A549 (cell line): Measurements from ENCODE around the gene BRD8. TPM values are rescaled to one million over a fixed set of nuclear protein-coding genes. Genes with fewer than 3 reads are reported as not detected.

Experiments
- ATAC-seq, 2 experiments: fragments of 200-7000 bp in 1 of 2; fragments of >200 bp in 1 of 2; cut with Nextera tagmentation in 1 of 2; cut with Tn5 transposase in 1 of 2; 3 replicates each; pipeline versions ENCODE4 v1.8.0 to v1.9.1; 2018 to 2020; ENCODE audit warnings: mild to moderate bottlenecking in 1 of 2, moderate library complexity in 1 of 2
- CTCF ChIA-PET: fragments of 300-600 bp; sonication (Branson Sonifier 250); formaldehyde crosslinking; extraction: SDS; loops from one replicate; lab custom pipeline; 2021; ENCODE audit warnings: antibody characterized with exemption, inconsistent platforms; lab: Yijun Ruan, JAX
- POLR2A ChIA-PET: fragments of 350-600 bp; formaldehyde crosslinking; extraction: SDS; loops from one replicate; lab custom pipeline; 2021; ENCODE audit warnings: antibody characterized with exemption, inconsistent platforms; lab: Yijun Ruan, JAX
- DNase-seq, 2 experiments: peaks; one replicate each; pipeline versions ENCODE4 v3.0.0 to v3.0.0-alpha.2; 2011 to 2016; ENCODE audit warnings: low read depth in 1 of 2, low spot score in 1 of 2
- FAIRE-seq: peaks from 2 replicates; lab custom pipeline; 2011; peaks lifted over from hg19 to GRCh38; lab: Jason Lieb, UNC
- H3K27ac ChIP-seq, 2 experiments: fragments of >200 bp; sonication (Bioruptor Twin); formaldehyde crosslinking; 3 replicates each; pipeline ENCODE4 v1.5.1; 2016 to 2017
- H3K4me1 ChIP-seq: fragments of >200 bp; sonication (Bioruptor Twin); formaldehyde crosslinking; 3 replicates; pipeline ENCODE4 v1.6.1; 2016
- H3K4me2 ChIP-seq: fragments of >200 bp; sonication (Bioruptor Twin); formaldehyde crosslinking; 3 replicates; pipeline ENCODE4 v1.6.1; 2016
- H3K4me3 ChIP-seq: fragments of >200 bp; sonication (Bioruptor Twin); formaldehyde crosslinking; 3 replicates; pipeline ENCODE4 v1.5.1; 2016
- H3K9me3 ChIP-seq: fragments of >200 bp; sonication (Bioruptor Twin); formaldehyde crosslinking; 3 replicates; pipeline ENCODE4 v1.6.1; 2016
- CEBPB ChIP-seq, 2 experiments: fragments of >200 bp in 1 of 2; sonication (Bioruptor Twin) in 1 of 2; formaldehyde crosslinking in 1 of 2; IDR thresholded peaks; 2 replicates each; pipeline ENCODE4 v1.6.1; 2012 to 2016
- EHF ChIP-seq: fragments of 250-450 bp; sonication (Bioruptor Pico); IDR thresholded peaks from 2 replicates; pipeline ENCODE4 v1.5.0; 2020; ENCODE audit warnings: mild to moderate bottlenecking
- POLR2A ChIP-seq: IDR thresholded peaks from 2 replicates; pipeline ENCODE4 v1.6.1; 2012; ENCODE audit warnings: mild to moderate bottlenecking, low read length
- RNF2 ChIP-seq: fragments of 200-600 bp; sonication (generic); IDR thresholded peaks from 2 replicates; pipeline ENCODE4 v1.6.1; 2016; ENCODE audit warnings: low read depth, mild to moderate bottlenecking, antibody characterized with exemption, moderate library complexity, borderline replicate concordance
- ZC3H11A ChIP-seq: fragments of 450-650 bp; IDR thresholded peaks from 2 replicates; pipeline ENCODE4 v1.6.1; 2014; ENCODE audit warnings: antibody characterized with exemption, mild to moderate bottlenecking
- WGBS: methylation state at CpG from one replicate; pipeline ENCODE4 v1.1.6; 2017; ENCODE audit errors: missing lambda C conversion rate; 5-methylcytosine and 5-hydroxymethylcytosine counted together
- polyA plus RNA-seq, 4 experiments: library from polyadenylated mRNA; depleted of rRNA in 3 of 4; stranded (reverse); fragments of >200 nt; fragmentation: RNase III in 1 of 4; extraction: RNeasy Plus Mini Kit Qiagen cat#74134 plus additional on column Dnase treatment in 1 of 4; gene quantifications; 2 replicates in 3 of 4; 3 replicates in 1 of 4; pipeline ENCODE4 v1.2.3, GENCODE V29; 2011 to 2017
- small RNA-seq, 6 experiments: library from RNA; depleted of rRNA; stranded (forward); fragments of <200 nt; gene quantifications; one replicate each; pipeline ENCODE3, GENCODE V24; 2012
- TF ChIP-seq, protein P1 (sequence below): fragments of 450-650 bp; IDR thresholded peaks from 2 replicates; pipeline ENCODE4 v1.6.1; 2014; ENCODE audit warnings: antibody characterized with exemption

The BRD8 gene
- polyA plus RNA-seq, 2 of the 4 experiments (the other 2 are of a cell fraction): 65.7 to 85.8 TPM

- Histone ChIP-seq H3K4me1 (no peaks in the 10 kb centered on the region), H3K4me2 (no peak overlapping the region), H3K9me3 (no peaks in the 10 kb centered on the region), H3K4me3 (no peak overlapping the region), H3K27ac (no peak overlapping the region)
- ATAC-seq: no peak
- no peak for DNase-seq
- TF ChIP-seq ZC3H11A (peak; percentile 51), CEBPB (IDR thresholded peaks at IDR 0.05) (no peak), EHF (no peak), POLR2A (no peak), RNF2 (no peak)
- TF ChIP-seq, protein P1, sequence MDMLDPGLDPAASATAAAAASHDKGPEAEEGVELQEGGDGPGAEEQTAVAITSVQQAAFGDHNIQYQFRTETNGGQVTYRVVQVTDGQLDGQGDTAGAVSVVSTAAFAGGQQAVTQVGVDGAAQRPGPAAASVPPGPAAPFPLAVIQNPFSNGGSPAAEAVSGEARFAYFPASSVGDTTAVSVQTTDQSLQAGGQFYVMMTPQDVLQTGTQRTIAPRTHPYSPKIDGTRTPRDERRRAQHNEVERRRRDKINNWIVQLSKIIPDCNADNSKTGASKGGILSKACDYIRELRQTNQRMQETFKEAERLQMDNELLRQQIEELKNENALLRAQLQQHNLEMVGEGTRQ: no peak
- ChIA-PET POLR2A (no interaction called here), CTCF (interaction anchor here (6.5 to 17.5 kb wide), 2 partner anchors 14 to 37 kb away, joined by 84 to 291 read pairs; no protein-coding TSS in a partner anchor)
- 26% methylated on average over 4 of the region's 4 CpGs for whole genome bisulfite sequencing
- no peak for FAIRE-seq
Observed at GRCh38 chr5:138091685-138092084, 86.7 kb downstream of the BRD8 start.

Small RNA genes within 50 kb of the gene (small RNA-seq; reads per million reads assigned to genes)
- 0 to 0.77 (median 0.30) reads per million in 6 experiments for gene RNU6-460P
- gene RNU6-888P: 0 to 156 (median 0.54) reads per million in 6 experiments

Other genes with a start within 250 kb of the BRD8 start
- 12.2 and 15.1 TPM in 2 replicates for gene FAM13B, start 145.6 kb downstream of the BRD8 start, polyA plus RNA-seq (2011; rRNA removed)
- gene FAM13B, start 145.6 kb downstream of the BRD8 start, polyA plus RNA-seq (2017; fragmentation: RNase III; extraction: RNeasy Plus Mini Kit Qiagen cat#74134 plus additional on column Dnase treatment): 14.9 to 17.4 TPM (median 15.4 TPM) in 3 replicates
- gene WNT8A, start 94.6 kb downstream of the BRD8 start, polyA plus RNA-seq (2011; rRNA removed): not detected in 2 replicates
- gene WNT8A, start 94.6 kb downstream of the BRD8 start, polyA plus RNA-seq (2017; fragmentation: RNase III; extraction: RNeasy Plus Mini Kit Qiagen cat#74134 plus additional on column Dnase treatment): not detected in 3 replicates
- gene NME5, start 39.2 kb downstream of the BRD8 start, polyA plus RNA-seq (2011; rRNA removed): not detected in 2 replicates
- gene NME5, start 39.2 kb downstream of the BRD8 start, polyA plus RNA-seq (2017; fragmentation: RNase III; extraction: RNeasy Plus Mini Kit Qiagen cat#74134 plus additional on column Dnase treatment): not detected in 3 replicates
- 37.4 and 42.2 TPM in 2 replicates for gene KIF20A, start 482 bp upstream of the BRD8 start, polyA plus RNA-seq (2011; rRNA removed)
- gene KIF20A, start 482 bp upstream of the BRD8 start, polyA plus RNA-seq (2017; fragmentation: RNase III; extraction: RNeasy Plus Mini Kit Qiagen cat#74134 plus additional on column Dnase treatment): 45.0 to 51.4 TPM (median 49.1 TPM) in 3 replicates
- gene CDC23, start 34.7 kb upstream of the BRD8 start, polyA plus RNA-seq (2011; rRNA removed): 61.7 and 70.3 TPM in 2 replicates
- 35.5 to 37.5 TPM (median 37.1 TPM) in 3 replicates for gene CDC23, start 34.7 kb upstream of the BRD8 start, polyA plus RNA-seq (2017; fragmentation: RNase III; extraction: RNeasy Plus Mini Kit Qiagen cat#74134 plus additional on column Dnase treatment)
- gene GFRA3, start 96.0 kb upstream of the BRD8 start, polyA plus RNA-seq (2011; rRNA removed): 0.08 and 0.09 TPM in 2 replicates
- gene GFRA3, start 96.0 kb upstream of the BRD8 start, polyA plus RNA-seq (2017; fragmentation: RNase III; extraction: RNeasy Plus Mini Kit Qiagen cat#74134 plus additional on column Dnase treatment): 0.04 to 0.07 TPM in 2 of 3 replicates, not detected in the other
- gene CDC25C, start 153.2 kb upstream of the BRD8 start, polyA plus RNA-seq (2011; rRNA removed): 19.3 and 20.5 TPM in 2 replicates
- 11.2 to 12.7 TPM (median 12.6 TPM) in 3 replicates for gene CDC25C, start 153.2 kb upstream of the BRD8 start, polyA plus RNA-seq (2017; fragmentation: RNase III; extraction: RNeasy Plus Mini Kit Qiagen cat#74134 plus additional on column Dnase treatment)
- 24.5 and 24.9 TPM in 2 replicates for gene FAM53C, start 159.6 kb upstream of the BRD8 start, polyA plus RNA-seq (2011; rRNA removed)
- 21.9 to 25.7 TPM (median 24.7 TPM) in 3 replicates for gene FAM53C, start 159.6 kb upstream of the BRD8 start, polyA plus RNA-seq (2017; fragmentation: RNase III; extraction: RNeasy Plus Mini Kit Qiagen cat#74134 plus additional on column Dnase treatment)
- gene KDM3B, start 174.1 kb upstream of the BRD8 start, polyA plus RNA-seq (2011; rRNA removed): 50.6 and 52.5 TPM in 2 replicates
- gene KDM3B, start 174.1 kb upstream of the BRD8 start, polyA plus RNA-seq (2017; fragmentation: RNase III; extraction: RNeasy Plus Mini Kit Qiagen cat#74134 plus additional on column Dnase treatment): 35.4 to 38.1 TPM (median 37.4 TPM) in 3 replicates